Neural progenitor cell (in vitro differentiated cells): Measurements from ENCODE around the gene HEPACAM. TPM values are rescaled to one million over a fixed set of nuclear protein-coding genes. Genes with fewer than 3 reads are reported as not detected.

ENCODE experiments used
- DNase-seq: peaks from one replicate; pipeline ENCODE4 v3.0.0-alpha.2; 2016; ENCODE audit warnings: low spot score
- H2AFZ ChIP-seq: fragments of 200-600 bp; sonication (generic); replicated peaks from 2 replicates; pipeline ENCODE4 v1.6.1; 2016; ENCODE audit warnings: antibody characterized with exemption
- H3F3A ChIP-seq: fragments of 200-600 bp; sonication (generic); 2 replicates; pipeline ENCODE4 v1.6.1; 2016; ENCODE audit warnings: antibody characterized with exemption, low read depth
- H3K27ac ChIP-seq: fragments of 200-600 bp; sonication (generic); 2 replicates; pipeline ENCODE4 v1.5.1; 2016; ENCODE audit warnings: mild to moderate bottlenecking
- H3K27me3 ChIP-seq: fragments of 200-600 bp; sonication (generic); 2 replicates; pipeline ENCODE4 v1.6.1; 2016; ENCODE audit warnings: mild to moderate bottlenecking, moderate library complexity
- H3K36me3 ChIP-seq: fragments of 200-600 bp; sonication (generic); 2 replicates; pipeline ENCODE4 v1.5.1; 2016
- H3K4me1 ChIP-seq: fragments of 200-600 bp; sonication (generic); 2 replicates; pipeline ENCODE4 v1.6.1; 2016; ENCODE audit warnings: mixed run types
- H3K4me2 ChIP-seq: fragments of 200-600 bp; sonication (generic); 2 replicates; pipeline ENCODE4 v1.6.1; 2016
- H3K4me3 ChIP-seq: fragments of 200-600 bp; sonication (generic); 2 replicates; pipeline ENCODE4 v1.5.1; 2016
- H3K79me2 ChIP-seq: fragments of 200-600 bp; sonication (generic); 2 replicates; pipeline ENCODE4 v1.6.1; 2016; ENCODE audit warnings: low read depth
- H3K9ac ChIP-seq: fragments of 200-600 bp; sonication (generic); 2 replicates; pipeline ENCODE4 v1.6.1; 2016
- H3K9me3 ChIP-seq: fragments of 200-600 bp; sonication (generic); 2 replicates; pipeline ENCODE4 v1.5.1; 2016; ENCODE audit warnings: low read depth
- H4K20me1 ChIP-seq: fragments of 200-600 bp; sonication (generic); 2 replicates; pipeline ENCODE4 v1.6.1; 2016; ENCODE audit warnings: low read depth
- H3K27ac Mint-ChIP-seq: 3 replicates; pipeline ENCODE4 v1.8.0; 2021; ENCODE audit warnings: mixed read lengths
- H3K27me3 Mint-ChIP-seq: 2 replicates; pipeline ENCODE4 v1.8.0; 2022; ENCODE audit warnings: low read depth, mild to moderate bottlenecking, inconsistent platforms, moderate library complexity, mixed read lengths; ENCODE audit not compliant: insufficient read depth
- H3K36me3 Mint-ChIP-seq: 3 replicates; pipeline ENCODE4 v1.8.0; 2021; ENCODE audit warnings: mixed read lengths
- H3K4me1 Mint-ChIP-seq: 3 replicates; pipeline ENCODE4 v1.8.0; 2021; ENCODE audit warnings: mixed read lengths
- H3K4me3 Mint-ChIP-seq: 3 replicates; pipeline ENCODE4 v1.8.0; 2021; ENCODE audit warnings: mild to moderate bottlenecking, moderate library complexity, mixed read lengths
- H3K9me3 Mint-ChIP-seq: 3 replicates; pipeline ENCODE4 v1.8.0; 2020; ENCODE audit warnings: mixed read lengths
- EZH2 ChIP-seq: fragments of 200-600 bp; sonication (generic); IDR thresholded peaks from 2 replicates; pipeline ENCODE4 v1.6.1; 2017; ENCODE audit warnings: antibody characterized with exemption, mild to moderate bottlenecking, moderate library complexity
- EZH2phosphoT487 ChIP-seq: fragments of 200-600 bp; sonication (generic); IDR thresholded peaks from 2 replicates; pipeline ENCODE4 v1.6.1; 2017; ENCODE audit warnings: antibody characterized with exemption
- total RNA-seq: library from RNA; depleted of rRNA; stranded (reverse); fragments of >200 nt; gene quantifications from 2 replicates; pipeline ENCODE4 v1.2.3, GENCODE V29; 2015; ENCODE audit warnings: low replicate concordance
- TF ChIP-seq, protein P1 (sequence below): fragments of 200-600 bp; sonication (generic); IDR thresholded peaks from 2 replicates; pipeline ENCODE4 v1.5.1; 2017; ENCODE audit warnings: antibody characterized with exemption, mild to moderate bottlenecking

The HEPACAM gene
- total RNA-seq, 1 donor from 2014 or later: not detected

DNA sequence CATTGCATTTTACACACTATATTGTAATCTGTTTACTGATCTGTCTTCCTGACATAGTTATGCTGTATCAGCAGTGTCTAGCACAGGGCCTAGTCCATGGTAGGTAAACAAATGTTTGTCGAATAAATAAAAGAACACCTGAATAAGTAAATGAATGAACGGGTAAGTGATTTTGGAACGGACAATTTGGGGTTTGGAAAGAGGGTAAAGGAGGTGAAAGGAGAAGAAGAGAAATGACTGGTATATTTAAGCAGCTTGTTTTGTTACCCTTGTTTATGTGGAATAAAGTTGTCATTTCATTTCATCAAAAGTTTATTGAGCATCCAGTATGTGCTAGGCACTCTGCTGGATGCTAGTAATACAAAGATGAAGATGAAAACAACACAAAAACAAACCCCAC, 16.9 kb downstream of the HEPACAM start, which contains the start of gene HEPN1:
Gene HEPN1 (plus strand): TSS at position 301 of the 400 bp plus-strand sequence.
- Mint-ChIP-seq H3K27me3 (peaks cover 20% of the 10 kb centered on the region), H3K27ac (peak within 1 kb of the TSS; percentile 61), H3K4me1 (peaks cover 11% of the 10 kb centered on the region), H3K9me3 (peaks cover 13% of the 10 kb centered on the region), H3K4me3 (peak within 1 kb of the TSS; percentile 24), H3K36me3 (no peaks in the 10 kb centered on the region)
- peak within 1 kb of the TSS; percentile 45 for H2AFZ ChIP-seq
- no peak within 1 kb of the TSS for H3K27ac ChIP-seq
- H3K4me3 ChIP-seq: no peak within 1 kb of the TSS
- no peaks in the 10 kb centered on the region for H3K9me3 ChIP-seq
- no peaks in the 10 kb centered on the region for H4K20me1 ChIP-seq
- no peaks in the 10 kb centered on the region for H3K36me3 ChIP-seq
- H3K4me1 ChIP-seq: peaks cover 15% of the 10 kb centered on the region
- H3K79me2 ChIP-seq: no peaks in the 10 kb centered on the region
- peaks cover 53% of the 10 kb centered on the region for H3K27me3 ChIP-seq
- peaks cover 14% of the 10 kb centered on the region for H3F3A ChIP-seq
- no peak for DNase-seq
- TF ChIP-seq EZH2: no peak
- TF ChIP-seq EZH2phosphoT487: no peak
- TF ChIP-seq, protein P1, sequence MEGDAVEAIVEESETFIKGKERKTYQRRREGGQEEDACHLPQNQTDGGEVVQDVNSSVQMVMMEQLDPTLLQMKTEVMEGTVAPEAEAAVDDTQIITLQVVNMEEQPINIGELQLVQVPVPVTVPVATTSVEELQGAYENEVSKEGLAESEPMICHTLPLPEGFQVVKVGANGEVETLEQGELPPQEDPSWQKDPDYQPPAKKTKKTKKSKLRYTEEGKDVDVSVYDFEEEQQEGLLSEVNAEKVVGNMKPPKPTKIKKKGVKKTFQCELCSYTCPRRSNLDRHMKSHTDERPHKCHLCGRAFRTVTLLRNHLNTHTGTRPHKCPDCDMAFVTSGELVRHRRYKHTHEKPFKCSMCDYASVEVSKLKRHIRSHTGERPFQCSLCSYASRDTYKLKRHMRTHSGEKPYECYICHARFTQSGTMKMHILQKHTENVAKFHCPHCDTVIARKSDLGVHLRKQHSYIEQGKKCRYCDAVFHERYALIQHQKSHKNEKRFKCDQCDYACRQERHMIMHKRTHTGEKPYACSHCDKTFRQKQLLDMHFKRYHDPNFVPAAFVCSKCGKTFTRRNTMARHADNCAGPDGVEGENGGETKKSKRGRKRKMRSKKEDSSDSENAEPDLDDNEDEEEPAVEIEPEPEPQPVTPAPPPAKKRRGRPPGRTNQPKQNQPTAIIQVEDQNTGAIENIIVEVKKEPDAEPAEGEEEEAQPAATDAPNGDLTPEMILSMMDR: no peak
- H3K4me2 ChIP-seq: peak within 1 kb of the TSS; percentile 27
- H3K9ac ChIP-seq: no peak within 1 kb of the TSS

GRCh38 chr11:124917115-124917637, 18.7 kb downstream of the HEPACAM start:
- H3K9ac ChIP-seq: no peak overlapping the region
- Mint-ChIP-seq H3K27me3 (peaks cover 16% of the 10 kb centered on the region), H3K27ac (no peak overlapping the region), H3K4me3 (no peak overlapping the region), H3K9me3 (peaks cover 13% of the 10 kb centered on the region), H3K36me3 (no peaks in the 10 kb centered on the region), H3K4me1 (peaks cover 11% of the 10 kb centered on the region)
- no peaks in the 10 kb centered on the region for H3K9me3 ChIP-seq
- no peaks in the 10 kb centered on the region for H4K20me1 ChIP-seq
- H3K27me3 ChIP-seq: peaks cover 38% of the 10 kb centered on the region
- peaks cover 15% of the 10 kb centered on the region for H3K4me1 ChIP-seq
- H2AFZ ChIP-seq: peak overlapping the region; percentile 57
- H3K4me3 ChIP-seq: no peak overlapping the region
- peaks cover 14% of the 10 kb centered on the region for H3F3A ChIP-seq
- no peak overlapping the region for H3K27ac ChIP-seq
- H3K4me2 ChIP-seq: no peak overlapping the region
- DNase-seq: no peak
- TF ChIP-seq EZH2phosphoT487 (no peak), EZH2 (no peak)
- TF ChIP-seq, protein P1: no peak
- no peaks in the 10 kb centered on the region for H3K79me2 ChIP-seq
- no peaks in the 10 kb centered on the region for H3K36me3 ChIP-seq

DNA sequence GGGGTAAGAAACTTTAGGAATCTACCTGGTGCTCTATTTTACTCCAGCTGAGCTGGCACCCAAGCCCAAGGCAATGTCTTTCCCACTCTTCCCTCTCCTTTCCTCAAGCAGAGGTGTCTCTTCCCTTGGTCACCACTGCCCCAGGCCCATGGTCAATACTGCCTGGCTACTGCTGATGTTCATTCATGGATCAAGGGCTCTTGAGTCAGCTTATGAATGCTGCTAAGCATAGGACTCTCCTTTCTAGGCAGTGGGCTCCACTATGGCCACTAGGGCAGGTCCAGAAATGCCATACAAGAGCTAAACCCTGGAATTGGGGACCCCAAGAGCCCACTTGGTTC, 19.5 kb downstream of the HEPACAM start:
- no peak overlapping the region for H3K4me2 ChIP-seq
- H3K4me3 ChIP-seq: no peak overlapping the region
- H3K9ac ChIP-seq: no peak overlapping the region
- H3K36me3 Mint-ChIP-seq: no peaks in the 10 kb centered on the region
- H3K4me3 Mint-ChIP-seq: no peak overlapping the region
- H3K9me3 Mint-ChIP-seq: peaks cover 21% of the 10 kb centered on the region
- peaks cover 9% of the 10 kb centered on the region for H3K27me3 Mint-ChIP-seq
- H3K27me3 ChIP-seq: peaks cover 30% of the 10 kb centered on the region
- DNase-seq: no peak
- H4K20me1 ChIP-seq: no peaks in the 10 kb centered on the region
- H2AFZ ChIP-seq: no peak overlapping the region
- peaks cover 12% of the 10 kb centered on the region for H3F3A ChIP-seq
- H3K27ac Mint-ChIP-seq: no peak overlapping the region
- H3K36me3 ChIP-seq: no peaks in the 10 kb centered on the region
- peaks cover 15% of the 10 kb centered on the region for H3K4me1 ChIP-seq
- peaks cover 11% of the 10 kb centered on the region for H3K4me1 Mint-ChIP-seq
- H3K27ac ChIP-seq: no peak overlapping the region
- no peaks in the 10 kb centered on the region for H3K79me2 ChIP-seq
- H3K9me3 ChIP-seq: no peaks in the 10 kb centered on the region
- TF ChIP-seq, protein P1: no peak
- TF ChIP-seq EZH2phosphoT487: no peak
- TF ChIP-seq EZH2: no peak
